Right ventricle myocardium inferior (tissue), 1 donor: ENCODE measurements around the gene ERFE. TPM values are rescaled to one million over a fixed set of nuclear protein-coding genes. Genes with fewer than 3 reads are reported as not detected.

Source experiments
- ATAC-seq: fragments of 200-7000 bp; cut with Tn5 transposase; one replicate; pipeline ENCODE4 v1.9.1; 2020; ENCODE audit warnings: mild to moderate bottlenecking, moderate library complexity
- DNase-seq: peaks from one replicate; pipeline ENCODE4 v3.0.0; 2021; ENCODE audit errors: missing footprints
- intact Hi-C: fragments of 100-400 bp; cut with DNase I; formaldehyde crosslinking; loops from one replicate; pipeline ENCODE4 v1.11.0; 2022
- total RNA-seq: library from RNA; stranded (reverse); fragmentation: NEBNext Ultra II Directional; extraction: Animal tissue kit (Norgen Biotek cat#: 25700); gene quantifications from one replicate; pipeline ENCODE4 v1.2.1, GENCODE V29; 2021
- donor health status: DM: no; HTN: yes; CAD: no; lungs with severe emphysema.

ERFE gene
- total RNA-seq, 1 donor from 2014 or later: 0.51 TPM

DNA sequence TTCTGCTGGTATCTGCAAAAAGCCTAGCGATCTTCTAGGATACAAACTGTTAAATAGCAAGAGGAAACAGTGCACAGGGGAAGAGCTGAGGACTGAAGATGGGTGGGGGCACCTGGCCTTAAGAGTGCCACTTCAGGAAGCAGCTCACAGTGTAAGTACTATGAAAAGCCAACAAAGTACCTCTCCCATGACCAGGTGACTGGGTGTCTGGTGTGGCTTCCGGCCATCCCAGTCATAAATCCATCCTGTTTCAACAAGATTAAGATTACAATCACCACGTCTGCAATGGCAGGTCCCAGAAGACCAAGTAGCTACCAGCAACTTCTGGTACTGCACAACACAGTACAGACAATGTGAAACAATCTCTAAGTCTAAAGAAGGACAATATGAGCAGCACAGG is 15.9 kb downstream of the ERFE start:
- no peak for DNase-seq
- intact Hi-C loops: no loop called here
- ATAC-seq: no peak

DNA sequence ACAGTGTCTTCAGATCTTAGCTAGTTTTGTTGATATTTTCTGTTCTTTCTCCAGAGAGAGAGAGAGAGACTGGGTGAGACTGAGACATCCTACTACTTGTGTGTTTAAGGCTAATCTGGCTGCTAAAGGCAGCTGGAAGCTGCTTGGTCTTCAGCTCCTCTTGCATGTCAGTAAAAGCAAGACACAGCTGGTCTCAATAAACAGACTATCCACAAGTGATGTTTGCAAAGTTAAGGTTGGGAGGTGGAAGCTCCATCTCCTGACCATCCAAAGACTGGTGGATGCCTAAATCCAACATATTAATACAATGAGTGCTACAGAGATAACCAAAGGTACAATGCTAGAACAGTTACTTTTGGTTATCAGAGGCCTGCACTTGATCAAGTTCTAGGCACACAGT is 17.8 kb downstream of the ERFE start:
- ATAC-seq (no peak), DNase-seq (no peak)
- intact Hi-C loops: no loop called here

DNA sequence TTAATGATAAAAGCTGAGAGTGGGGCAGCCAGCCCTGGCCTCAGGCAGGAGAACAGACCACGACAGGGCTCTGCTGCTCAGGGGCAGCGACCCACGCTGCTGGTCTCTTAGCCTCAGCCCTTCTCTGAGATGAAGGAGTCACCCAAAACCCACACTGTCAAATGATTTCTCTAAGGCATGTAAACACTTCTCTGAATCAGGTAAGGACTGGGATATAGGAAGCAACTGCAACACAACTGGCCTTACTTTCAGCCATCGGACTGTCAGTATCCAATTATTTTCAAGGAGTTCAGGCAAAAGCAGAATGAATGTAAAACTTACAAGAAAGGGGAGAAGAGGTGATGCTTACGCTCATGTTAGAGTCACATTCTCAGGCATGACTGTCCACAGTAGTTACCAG is 21.8 kb downstream of the ERFE start:
- DNase-seq (no peak), ATAC-seq (no peak)
- intact Hi-C loops: no loop called here

DNA sequence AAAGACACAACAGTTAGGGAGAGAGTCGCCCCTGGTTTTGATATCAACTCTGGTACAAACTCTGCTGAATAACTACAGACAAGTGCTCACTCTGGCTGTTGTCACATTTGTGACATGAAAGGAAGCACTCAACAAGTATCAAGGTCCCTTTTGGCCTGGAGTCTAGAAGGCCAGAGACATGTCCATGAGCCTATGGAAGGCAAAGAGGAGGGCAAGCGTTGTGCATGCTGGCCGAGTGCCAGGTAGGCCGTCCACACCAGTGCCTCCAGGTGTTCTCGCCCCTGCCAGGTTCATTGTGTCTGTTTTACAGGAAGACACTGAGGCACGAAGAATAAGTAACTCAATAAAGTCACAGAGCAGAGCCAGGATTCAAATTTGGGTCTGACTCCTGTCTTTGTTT is 23.6 kb downstream of the ERFE start:
- no peak for ATAC-seq
- DNase-seq: no peak
- intact Hi-C loops: no loop called here

DNA sequence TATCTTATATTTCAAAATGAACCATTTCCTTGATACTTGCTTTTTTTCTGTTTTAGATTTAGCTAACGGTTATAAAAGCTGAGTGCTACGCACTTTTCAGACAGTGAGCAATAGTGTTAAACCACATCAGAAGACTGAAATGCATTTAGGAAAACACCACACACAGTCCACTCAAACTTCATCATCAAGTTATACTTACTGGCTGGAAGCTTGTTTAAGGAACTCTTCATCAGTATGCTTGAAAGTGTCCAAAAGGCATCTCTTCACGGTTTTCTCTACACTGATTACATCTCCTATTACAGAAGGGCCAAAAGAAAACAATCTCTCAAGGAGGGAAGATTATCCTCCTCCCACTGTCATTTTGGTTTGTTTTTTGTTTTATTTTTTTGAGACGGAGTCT is 25.1 kb downstream of the ERFE start:
- ATAC-seq (no peak), DNase-seq (no peak)
- intact Hi-C loops: no loop called here

DNA sequence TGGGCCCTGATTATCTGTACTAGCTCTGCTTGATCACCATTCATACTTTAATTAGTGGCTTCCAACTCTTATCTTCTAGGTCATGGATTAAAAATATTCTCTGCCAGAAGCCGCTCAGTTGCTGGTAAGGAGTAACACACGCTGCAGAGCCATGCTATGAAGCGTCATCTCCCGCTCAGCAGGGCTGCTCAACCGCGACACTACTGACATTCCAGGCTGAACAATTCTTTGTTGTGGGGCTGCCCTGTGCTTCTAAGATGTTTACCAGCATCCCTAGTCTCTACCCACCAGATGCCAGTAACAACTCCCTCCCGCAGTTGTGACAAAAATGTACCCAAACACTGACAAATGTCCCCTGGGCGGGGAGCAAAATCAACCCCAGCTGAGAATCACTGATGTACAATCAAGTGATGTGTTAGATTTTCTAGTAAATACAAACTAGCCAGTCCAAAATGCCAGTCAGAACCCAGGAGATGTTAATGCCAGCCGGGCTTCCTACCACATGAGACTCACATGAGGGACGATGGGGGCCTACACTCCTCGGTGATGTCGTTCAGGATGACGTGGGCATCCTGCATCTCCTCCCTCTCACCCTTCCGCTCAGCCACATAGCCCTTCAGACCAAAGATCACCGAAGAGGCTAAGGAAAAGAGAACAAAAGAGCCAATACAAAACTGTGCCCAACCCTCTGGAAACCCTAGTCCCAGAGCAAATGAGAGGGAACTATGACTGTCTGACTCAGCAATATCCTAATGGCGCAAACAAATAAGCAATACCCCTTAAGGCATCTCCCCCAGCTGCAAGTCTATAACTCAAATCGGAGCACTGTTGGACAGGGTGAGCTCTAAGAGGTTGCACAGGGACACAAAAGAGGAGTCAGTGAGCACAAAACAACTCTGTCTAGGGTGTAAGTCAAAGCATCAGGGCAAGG is 29.1 kb downstream of the ERFE start:
- DNase-seq (no peak), ATAC-seq (peak; percentile 73)
- intact Hi-C loops: no loop called here

DNA sequence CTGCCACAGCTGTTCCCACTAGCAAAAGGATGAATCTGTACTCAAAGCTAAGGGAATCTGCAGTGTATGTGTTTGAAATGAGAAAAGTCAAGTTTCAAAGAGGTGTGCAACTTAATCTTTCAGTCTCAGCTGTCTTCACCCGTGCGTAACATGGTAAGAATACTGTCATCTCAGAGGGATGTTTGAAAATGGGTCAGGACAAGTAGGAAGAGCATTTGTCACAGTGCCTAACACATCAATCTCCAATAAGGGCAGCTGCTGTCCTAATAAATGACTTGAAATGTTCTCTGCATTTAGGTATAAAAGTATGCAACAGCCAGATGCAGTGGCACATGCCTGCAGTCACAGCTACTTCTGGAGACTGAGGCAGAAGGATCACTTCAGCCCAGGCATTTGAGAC is 31.7 kb downstream of the ERFE start:
- DNase-seq: no peak
- no peak for ATAC-seq
- intact Hi-C loops: no loop called here

DNA sequence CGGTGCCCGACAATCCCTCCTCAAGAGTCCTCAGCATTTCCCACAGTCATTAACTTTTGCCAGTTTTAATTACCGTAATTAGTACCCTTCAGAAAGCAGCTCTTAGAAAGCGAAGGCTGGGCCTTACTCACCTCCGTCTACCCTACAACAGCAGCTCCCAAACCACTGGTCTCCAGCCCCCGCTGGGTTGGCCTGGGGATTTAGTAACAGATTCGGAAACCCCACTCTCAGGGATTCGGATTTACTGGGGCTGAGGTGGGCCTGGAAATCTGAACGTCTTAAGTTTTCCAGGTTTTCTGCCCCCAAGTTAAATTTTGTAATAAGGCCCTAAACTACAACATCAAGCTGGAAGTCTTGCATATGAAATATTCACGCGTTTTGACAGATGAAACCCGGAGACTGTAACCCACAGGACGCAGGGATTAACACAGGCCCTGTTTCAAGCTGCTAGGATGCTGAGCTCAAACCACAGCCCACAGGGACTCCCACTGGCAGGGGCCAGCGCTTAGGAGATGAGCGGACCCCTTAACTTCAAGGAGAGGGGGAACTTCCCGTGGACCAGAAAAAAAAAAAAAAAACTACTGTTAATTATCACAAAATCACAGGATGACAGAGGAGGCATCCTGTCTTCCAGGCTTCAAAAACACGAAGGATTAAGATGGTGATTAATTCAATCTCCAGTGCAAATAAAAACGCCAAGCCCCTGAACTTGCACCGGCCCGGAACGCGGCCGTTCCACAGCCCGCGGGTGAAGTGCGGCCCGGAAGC is 43.7 kb downstream of the ERFE start:
- DNase-seq: no peak
- intact Hi-C loops: loop anchor here (2.0 kb wide), 2 partner anchors 40 to 142 kb away; partner anchors contain the start of gene SCLY
- no peak for ATAC-seq

DNA sequence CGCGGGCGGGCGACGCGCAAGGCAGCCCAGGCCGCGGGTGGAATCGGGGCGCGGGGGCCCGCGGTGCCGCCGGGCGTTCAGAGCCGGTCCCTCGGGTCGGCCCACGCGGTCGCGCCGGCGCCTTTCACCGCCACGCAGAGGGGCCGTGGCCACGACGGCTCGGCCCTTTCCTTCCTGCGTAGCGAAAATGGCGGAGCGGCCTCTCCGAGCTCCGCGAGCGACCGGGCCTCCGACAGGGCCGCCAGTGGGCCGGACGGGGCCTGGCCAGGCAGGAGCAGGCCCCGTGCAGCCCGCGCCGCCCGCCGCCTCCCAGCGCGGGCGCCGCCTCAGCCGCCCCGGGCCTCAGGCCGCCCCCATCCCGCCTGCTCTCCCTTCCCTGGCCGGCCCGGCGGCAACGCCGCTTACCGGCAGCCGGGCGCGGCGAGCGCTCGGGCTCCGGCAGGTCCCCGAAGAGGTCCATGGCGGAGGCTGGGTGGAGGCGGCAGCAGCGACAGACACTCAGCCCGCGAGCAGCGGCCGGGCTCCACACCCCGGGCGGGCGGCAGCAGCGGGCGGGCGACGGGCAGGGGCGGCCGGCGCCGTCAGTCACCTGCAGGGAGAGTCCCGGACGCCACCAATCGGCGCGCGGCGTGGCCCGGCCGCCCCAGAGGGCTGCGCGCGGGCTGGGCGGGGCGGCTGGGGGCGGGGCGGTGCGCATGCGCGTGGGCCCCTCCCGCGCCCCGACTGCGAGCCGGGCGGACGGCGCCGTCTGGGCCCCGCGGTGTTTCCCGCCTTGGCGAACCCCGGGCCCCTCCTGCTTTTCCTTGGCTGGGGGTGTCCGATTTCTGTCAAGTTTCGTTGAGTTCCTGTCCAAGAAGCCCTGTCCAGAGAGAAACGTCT is 44.6 kb downstream of the ERFE start, which contains the start of gene ILKAP:
Gene ILKAP (minus strand): TSS at position 602 of the 879 bp plus-strand sequence. CDS start 142 bp downstream, at position 460.
- ATAC-seq: peak; percentile 100
- peak; percentile 96 for DNase-seq
- intact Hi-C loops: loop anchor here (2.0 kb wide), 2 partner anchors 39 to 143 kb away; partner anchors contain the start of gene SCLY

DNA sequence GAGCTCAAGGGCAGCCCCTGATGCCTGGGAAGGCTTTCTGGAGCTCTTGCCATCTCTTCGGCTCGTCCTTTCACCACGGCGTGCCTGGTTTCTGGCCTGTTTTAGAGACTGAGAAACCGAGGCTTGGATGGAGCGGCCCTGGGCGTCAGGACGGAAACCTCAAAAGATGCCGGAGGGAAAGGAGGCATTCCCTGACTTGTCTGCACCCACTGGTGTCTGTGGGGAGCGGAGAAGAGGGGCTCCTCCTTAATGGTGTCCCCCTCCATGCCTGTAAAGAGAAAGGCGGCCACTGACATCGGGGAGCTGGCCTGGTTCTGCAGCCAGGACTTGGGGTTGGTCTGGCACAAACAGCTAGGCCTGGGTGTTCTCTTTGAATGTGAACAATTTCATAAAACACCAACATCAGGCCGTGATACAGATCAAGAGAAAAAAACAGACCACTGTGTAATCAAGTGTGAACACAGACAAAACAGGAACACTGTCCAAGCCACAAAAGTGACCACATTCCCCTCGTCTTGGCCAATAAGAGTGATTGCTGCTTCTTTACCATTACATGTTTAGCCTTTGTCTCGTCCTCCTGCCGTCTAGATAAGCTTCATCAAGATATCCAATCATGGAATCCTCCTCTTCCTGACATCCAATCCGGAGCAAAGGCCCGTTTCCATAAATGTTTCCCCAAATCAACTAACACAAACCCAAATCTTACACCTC is 45.4 kb downstream of the ERFE start:
- intact Hi-C loops: loop anchor here (2.0 kb wide), 2 partner anchors 39 to 143 kb away; partner anchors contain the start of gene SCLY
- DNase-seq (no peak), ATAC-seq (no peak)

DNA sequence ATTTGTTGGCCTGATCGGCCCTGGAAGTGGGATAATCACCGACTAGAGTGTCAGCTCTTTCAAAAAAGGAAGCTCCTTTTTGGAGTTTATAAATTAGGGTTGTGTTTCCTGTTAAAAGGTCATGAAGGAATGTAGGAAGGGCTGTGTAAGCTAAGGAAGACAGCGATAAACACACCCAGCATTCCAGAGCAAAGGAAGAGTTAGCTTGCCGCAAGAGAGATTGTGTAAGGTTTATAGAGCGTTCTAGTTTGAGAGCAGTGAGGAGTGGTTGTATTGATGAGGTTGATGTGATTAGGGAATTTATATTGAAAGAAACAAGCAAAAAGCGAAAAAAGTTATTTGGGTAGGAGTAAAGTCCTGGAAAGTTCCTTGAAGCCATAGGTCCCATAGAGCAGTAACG is 48.2 kb downstream of the ERFE start:
- no peak for ATAC-seq
- intact Hi-C loops: no loop called here
- no peak for DNase-seq

DNA sequence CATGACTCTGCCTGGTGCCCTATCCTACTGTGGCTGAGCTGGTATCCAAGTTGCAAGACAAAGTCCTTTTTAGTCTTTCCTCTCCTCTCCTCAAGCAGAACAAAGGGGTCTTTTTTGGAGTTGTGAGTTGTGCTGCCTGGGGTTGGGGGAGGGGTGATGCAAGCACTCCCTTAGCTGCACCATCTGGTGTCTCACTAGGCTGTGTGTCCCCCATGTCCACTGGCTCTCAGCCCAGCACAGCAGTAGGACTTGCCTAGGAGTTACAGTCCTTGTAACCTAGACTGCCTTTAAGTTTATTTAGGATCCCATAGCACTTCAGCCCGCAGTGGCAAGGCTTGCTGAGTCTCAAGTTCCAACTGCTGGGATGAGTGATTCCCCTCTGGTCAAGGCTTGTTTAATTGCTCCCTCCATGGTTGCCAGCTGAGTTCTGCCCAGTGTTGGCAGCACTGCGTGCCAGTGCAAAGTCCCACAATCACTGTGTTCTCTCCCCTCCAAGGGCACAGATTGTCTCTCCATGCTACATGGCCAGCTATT is 57.9 kb downstream of the ERFE start:
- ATAC-seq (peak; percentile 76), DNase-seq (no peak)
- intact Hi-C loops: no loop called here

Other genes starting within 250 kb of the ERFE start
- 73.3 TPM for gene UBE2F, start 192.0 kb upstream of the ERFE start, total RNA-seq
- 10.8 TPM for gene SCLY, start 98.0 kb upstream of the ERFE start, total RNA-seq
- not detected for gene ESPNL, start 58.6 kb upstream of the ERFE start, total RNA-seq
- gene KLHL30, start 20.3 kb upstream of the ERFE start, total RNA-seq: 20.6 TPM
- 26.2 TPM for gene ILKAP, start 44.7 kb downstream of the ERFE start, total RNA-seq
- gene HES6, start 81.1 kb downstream of the ERFE start, total RNA-seq: 4.3 TPM
- 4.7 TPM for gene PER2, start 129.6 kb downstream of the ERFE start, total RNA-seq
- 11.2 TPM for gene TRAF3IP1, start 161.5 kb downstream of the ERFE start, total RNA-seq